ENCODE measurements around the gene PROSER3.
A peak's percentile ranks its signal among the peaks of the same experiment; 100 is the strongest.

GRCh38 chr19:35757749-35758608, at the start of gene PROSER3:
- TF ChIP-seq, protein P1, sequence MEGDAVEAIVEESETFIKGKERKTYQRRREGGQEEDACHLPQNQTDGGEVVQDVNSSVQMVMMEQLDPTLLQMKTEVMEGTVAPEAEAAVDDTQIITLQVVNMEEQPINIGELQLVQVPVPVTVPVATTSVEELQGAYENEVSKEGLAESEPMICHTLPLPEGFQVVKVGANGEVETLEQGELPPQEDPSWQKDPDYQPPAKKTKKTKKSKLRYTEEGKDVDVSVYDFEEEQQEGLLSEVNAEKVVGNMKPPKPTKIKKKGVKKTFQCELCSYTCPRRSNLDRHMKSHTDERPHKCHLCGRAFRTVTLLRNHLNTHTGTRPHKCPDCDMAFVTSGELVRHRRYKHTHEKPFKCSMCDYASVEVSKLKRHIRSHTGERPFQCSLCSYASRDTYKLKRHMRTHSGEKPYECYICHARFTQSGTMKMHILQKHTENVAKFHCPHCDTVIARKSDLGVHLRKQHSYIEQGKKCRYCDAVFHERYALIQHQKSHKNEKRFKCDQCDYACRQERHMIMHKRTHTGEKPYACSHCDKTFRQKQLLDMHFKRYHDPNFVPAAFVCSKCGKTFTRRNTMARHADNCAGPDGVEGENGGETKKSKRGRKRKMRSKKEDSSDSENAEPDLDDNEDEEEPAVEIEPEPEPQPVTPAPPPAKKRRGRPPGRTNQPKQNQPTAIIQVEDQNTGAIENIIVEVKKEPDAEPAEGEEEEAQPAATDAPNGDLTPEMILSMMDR (IDR thresholded peaks at IDR 0.05; ENCODE audit: low read depth, low read length) = no peak
- TF ChIP-seq POLR2A (IDR thresholded peaks at IDR 0.05; ENCODE audit: extremely low read depth, insufficient read length) = peak; percentile 74
- peak; percentile 11; the same call in 1 of the 2 replicates for TF ChIP-seq MAX (IDR thresholded peaks at IDR 0.05; ENCODE audit: low read depth, low read length)
- 0 out of 2 replicates have a peak, but pooled peaks have one; percentile 33 for TF ChIP-seq MYC (IDR thresholded peaks at IDR 0.05; ENCODE audit: low read depth, low read length)

Data from NB4 (cell line).